ENCODE results near the gene PIGK.

DNA sequence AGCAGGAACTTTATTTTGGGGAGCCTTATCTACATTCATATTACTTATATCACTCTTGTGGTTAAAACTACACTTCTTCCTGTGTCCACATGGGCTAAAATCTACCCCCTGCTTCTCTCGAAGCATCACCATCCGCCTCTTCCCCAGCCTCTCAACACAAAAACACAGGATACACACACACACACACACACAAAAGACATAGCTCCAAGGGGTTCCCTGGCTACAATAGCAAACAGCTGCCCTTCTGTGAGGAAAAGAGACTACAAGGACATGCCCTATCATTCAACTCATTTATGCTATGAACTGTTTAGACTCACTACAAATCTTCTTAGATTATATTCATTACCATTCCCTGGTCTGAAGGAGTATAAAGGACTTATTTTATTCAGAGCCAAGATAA lies 155.0 kb downstream of the PIGK start:
- TF ChIP-seq, protein P1, sequence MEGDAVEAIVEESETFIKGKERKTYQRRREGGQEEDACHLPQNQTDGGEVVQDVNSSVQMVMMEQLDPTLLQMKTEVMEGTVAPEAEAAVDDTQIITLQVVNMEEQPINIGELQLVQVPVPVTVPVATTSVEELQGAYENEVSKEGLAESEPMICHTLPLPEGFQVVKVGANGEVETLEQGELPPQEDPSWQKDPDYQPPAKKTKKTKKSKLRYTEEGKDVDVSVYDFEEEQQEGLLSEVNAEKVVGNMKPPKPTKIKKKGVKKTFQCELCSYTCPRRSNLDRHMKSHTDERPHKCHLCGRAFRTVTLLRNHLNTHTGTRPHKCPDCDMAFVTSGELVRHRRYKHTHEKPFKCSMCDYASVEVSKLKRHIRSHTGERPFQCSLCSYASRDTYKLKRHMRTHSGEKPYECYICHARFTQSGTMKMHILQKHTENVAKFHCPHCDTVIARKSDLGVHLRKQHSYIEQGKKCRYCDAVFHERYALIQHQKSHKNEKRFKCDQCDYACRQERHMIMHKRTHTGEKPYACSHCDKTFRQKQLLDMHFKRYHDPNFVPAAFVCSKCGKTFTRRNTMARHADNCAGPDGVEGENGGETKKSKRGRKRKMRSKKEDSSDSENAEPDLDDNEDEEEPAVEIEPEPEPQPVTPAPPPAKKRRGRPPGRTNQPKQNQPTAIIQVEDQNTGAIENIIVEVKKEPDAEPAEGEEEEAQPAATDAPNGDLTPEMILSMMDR (IDR thresholded peaks at IDR 0.05): no peak
- no peak for TF ChIP-seq POLR2A (IDR thresholded peaks at IDR 0.05)
